CD4-positive, alpha-beta T cell treated with Interleukin-15 for 1 hour (primary cell): ENCODE results near the gene SOX15.
"Not testable (repeated sequence)": the region's sequence is repeated elsewhere in the genome, so short reads cannot be mapped to it uniquely, and the experiment has no call there.

Experiments
- DNase-seq: peaks from one replicate; pipeline ENCODE4 v3.0.0-alpha.2; 2020

Gene SOX15

DNA sequence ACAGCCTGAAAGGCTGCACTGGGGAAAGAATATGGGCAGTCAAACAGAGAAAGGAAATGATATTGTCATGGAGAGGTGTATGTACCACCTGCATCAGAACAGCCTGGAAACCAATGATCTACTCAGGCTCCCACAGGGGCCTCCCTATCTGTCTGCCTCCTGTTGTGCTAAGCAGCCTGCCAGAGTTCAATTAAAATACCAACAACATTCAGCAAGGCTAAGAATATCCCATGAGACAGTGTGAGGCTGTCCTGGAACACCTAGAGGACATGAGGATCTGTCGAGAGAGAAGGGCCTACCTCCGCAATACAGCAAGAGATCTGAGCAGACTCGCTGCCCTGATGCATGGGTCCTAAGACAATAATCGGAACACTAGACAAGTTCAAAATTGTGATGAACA lies 16.4 kb upstream of the SOX15 start:
- DNase-seq = no peak

DNA sequence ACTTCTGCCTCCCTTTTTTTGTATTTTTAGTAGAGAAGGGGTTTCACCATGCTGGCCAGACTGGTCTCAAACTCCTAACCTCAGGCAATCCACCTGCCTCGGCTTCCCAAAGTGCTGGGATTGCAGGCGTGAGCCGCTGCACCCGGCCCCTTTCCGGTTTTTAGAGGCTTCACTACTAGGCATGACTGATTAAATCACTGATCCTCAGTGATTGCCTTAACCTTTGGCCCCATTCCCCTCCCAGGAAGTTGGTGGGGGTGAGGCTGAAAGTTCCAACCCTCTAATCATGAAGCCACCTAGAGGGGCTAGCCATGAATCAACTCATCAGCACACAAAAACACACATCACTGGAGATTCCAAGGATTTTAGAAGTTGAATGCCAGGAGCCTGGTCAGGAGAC lies 7.7 kb upstream of the SOX15 start:
- DNase-seq = not testable (repeated sequence)

DNA sequence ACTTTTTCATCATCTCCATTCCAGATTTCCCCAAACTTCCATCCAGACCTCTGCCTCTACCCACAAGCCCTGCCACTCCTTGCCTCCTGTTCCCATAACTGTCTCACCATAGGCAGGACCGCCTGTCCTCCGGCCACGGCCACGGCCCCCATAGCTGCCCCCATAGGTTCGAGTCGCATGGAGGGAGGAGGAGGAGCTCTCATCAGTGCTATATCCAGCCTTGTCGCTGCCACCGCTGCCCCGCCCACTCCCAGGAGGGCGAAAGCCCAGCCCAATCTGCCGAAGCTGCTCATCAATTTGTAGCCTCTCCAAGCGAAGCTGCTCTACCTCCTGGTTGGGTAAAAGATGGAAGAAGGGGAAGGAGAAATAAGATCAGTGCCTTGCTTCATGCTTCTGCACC lies 3.4 kb upstream of the SOX15 start:
- no peak for DNase-seq

DNA sequence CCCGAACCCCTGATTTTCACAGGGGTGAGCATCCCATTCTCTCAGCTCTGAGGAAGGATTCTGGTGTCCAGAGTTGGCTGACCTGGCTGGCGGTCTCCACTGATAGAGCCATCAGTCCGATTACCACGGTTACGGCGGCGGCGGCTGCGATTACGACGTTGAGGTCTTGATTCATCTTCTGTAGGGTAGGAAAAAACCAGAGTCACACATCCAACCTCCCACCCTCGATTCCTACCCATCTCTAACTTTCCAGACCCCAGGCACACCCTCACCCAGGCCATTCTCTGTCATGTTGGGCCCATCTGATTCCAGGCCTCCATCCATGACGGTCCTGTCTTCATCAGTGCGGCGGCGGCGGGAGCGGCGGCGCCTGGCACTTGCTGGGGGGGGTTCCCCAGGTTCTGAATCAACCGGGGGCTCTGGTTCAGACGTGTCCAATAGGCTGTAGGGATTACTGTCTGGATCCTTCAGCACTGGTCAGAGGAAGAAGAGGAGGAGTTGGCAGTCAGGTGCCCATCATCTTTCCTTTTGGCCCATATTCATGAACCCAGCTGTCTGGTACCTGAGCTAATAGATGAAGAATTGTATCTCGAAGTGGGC lies 2.6 kb upstream of the SOX15 start:
- DNase-seq = no peak

DNA sequence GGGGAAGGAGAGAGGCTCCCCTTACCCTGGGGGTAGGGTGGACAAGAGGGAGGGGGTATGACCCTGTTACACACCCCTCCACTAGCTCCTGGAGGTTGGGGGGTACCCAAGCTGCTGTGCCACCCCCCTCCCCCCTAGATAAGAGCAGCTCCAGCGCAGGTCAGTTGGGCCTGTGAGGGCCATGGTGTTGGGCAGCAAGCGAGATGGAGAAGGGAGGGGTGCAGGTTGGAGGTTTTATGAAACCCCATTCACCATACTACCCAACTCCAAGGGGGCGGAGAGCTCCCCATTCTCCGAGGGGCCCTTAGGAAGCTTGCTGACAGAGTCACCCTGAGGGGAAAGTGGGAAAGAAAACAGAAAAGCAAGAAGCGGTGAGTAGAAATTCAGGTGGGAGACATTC lies 1.7 kb upstream of the SOX15 start:
- DNase-seq = no peak

DNA sequence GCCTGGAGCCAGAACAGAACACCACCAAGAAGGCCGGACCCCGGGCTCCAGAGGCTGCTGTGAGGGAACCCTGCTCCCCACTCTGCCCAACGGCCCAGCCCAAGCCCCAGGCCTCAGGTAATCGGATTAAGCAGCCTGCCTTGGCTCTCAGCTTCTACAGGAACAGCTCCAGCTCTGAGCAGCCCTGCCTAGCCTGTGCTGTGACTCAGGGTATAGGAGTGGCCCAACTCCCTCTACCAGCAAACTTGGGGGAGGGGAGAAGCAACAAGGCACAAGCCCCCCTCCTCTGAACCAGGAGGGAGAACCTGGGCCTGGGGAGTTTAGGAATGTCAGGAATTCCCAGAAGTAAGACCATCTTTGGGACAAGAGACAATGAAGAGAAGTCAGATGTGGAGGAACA lies 849 bp upstream of the SOX15 start:
- no peak for DNase-seq

DNA sequence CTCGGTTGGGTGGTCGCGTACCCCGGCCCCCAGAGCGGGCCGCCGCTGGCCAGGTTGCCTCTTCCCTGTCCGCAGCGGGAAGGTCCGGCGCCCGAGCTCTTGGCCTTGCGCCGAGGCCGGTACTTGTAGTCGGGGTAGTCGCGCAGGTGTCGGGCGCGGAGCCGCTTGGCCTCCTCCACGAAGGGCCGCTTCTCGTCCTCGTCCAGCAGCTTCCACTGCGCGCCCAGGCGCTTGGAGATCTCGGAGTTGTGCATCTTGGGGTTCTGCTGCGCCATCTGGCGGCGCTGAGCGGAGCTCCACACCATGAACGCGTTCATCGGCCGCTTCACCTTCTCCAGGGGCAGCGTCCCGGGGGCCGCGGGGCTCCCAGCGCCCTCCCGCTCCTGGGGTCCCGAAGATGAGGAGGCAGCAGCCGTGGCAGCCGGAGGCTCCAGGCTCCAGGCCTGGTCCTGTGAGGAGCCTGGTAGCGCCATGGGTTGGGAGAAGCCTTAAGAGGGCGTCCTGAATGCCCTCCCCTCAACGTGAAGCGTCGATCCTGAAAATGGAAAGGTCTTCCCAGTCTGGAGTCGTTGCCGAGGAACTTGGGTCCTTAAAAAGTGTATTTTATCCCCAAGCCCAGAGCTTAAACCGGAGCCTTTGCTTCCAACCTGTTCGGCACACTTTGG lies 558 bp downstream of the SOX15 start:
- DNase-seq = peak; percentile 77

DNA sequence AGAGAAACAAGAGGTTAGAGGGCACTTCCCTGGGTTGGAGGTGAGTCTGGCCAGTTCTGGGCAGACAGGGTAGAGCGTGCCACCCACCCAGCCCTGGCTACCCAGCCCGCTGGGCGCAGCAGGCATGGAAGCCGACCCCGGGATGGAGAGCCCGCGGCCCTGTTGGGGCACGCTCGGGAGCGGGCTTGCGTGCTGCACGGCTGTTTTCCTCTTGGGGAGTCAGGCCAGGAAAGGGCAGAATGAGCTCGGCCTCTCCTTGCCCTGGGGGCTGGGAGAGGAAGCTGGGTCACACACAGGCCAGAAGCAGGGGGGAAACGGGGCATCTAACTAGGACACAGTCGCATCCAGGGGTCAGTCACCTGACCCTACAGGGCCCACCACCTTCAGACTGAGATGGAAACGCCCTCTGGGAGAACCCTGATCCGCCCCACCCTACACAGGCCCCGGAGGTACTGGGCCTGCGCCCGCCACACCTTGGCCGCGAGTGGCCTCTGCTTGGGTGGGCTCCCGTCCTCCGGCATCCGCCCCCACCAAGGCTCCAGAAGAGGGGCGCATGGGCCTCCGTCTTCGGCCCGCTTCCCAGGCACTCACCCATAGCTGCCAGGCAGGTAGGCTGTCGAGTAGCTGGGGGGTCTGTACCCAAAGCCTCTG lies 1.2 kb downstream of the SOX15 start:
- no peak for DNase-seq

DNA sequence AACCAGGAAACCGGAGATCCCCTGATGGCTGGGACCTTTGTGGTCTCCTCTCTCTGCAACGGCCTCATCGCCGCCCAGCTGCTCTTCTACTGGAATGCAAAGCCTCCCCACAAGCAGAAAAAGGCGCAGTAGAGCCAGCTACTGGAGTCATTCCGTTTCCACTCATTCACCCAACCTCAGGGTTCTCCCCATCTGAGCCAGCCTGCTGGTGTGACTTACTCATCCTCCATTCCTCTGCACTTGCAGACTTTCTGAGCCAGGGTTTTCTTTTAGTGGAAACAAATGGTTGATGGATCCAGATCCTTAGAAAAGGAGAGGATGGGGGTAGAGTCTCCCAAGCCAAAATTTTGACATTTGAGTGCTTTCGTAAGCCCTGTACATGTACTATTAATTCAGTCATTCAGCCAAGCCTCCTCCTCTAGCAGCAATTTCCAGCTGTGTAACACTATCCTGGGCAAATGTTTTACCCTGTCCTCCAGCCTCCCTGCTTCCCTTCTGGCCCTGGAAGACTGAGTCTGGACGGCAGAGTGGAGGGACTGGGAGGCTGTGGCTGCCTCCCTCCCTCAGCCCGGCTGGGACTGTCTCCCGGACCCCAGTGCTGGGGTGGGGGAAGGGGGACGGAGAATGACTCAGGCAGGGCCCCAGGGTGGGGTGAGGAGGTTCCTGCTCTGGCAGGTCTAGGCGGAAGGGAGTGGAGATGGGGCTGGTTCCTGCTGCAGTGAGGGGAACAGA lies 2.3 kb downstream of the SOX15 start:
- peak; percentile 20 for DNase-seq

DNA sequence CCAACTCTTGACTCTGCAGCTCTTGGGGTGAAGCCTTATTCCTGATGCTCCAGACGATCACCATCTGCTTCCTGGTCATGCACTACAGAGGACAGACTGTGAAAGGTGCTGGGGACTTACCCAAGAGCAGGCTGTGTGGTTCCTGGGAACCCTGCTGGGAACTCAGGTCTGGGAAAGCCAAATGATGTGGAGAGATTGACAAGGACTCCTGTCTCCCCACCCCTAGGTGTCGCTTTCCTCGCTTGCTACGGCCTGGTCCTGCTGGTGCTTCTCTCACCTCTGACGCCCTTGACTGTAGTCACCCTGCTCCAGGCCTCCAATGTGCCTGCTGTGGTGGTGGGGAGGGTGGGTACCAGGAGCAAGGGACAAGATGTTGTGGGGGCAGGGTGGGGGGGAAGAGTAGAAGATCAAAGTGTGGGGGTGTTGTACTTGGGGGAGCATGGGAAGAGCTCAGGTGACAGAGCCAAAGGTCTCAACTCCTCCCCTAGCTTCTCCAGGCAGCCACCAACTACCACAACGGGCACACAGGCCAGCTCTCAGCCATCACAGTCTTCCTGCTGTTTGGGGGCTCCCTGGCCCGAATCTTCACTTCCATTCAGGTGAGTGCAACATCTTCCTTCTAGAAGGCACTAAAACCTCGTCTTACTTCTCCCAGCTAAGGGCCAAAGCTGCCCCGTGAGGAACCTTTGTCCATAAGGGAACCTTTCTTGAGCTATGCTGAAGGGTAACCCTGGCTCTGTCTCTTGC lies 3.0 kb downstream of the SOX15 start:
- no peak for DNase-seq

DNA sequence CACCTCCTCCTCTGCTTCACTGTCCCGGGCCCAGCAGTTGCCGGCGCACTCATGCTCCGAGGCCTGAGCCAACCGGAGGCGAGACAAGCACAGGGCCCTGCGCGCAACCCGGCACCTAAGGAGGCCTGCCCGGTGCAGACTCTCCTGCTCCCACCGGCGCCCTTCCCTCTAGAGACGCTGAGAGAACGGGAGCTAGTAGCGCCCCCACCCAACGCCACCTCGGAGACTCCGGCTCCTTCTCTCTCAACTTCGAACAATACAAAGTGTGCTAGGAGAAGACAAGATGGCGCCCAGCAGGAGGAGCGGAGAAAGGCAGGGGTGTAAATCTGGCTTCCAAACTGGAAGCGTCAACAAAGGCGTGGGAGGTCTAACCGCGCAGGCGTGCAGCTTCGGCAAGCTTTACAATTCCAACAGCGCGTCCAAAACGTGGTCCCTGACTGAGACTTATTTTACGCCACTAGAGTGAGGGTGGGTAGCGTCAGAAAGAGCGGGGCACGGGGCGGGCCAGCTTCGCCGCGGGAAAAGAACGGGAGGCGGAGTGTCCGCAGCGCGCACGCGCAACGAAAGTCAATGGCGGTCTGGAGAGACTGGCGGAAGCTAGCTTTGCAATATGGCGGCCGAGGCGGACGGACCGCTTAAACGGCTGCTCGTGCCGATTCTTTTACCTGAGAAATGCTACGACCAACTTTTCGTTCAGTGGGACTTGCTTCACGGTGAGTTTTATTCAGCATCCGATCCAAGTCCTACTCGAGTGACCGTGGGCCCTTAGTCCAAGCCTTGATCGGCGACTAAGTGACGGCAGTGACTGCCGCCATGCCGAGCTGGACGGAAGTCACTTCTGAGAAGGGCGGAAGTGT lies 6.4 kb downstream of the SOX15 start, which contains the start of gene MPDU1:
Gene MPDU1, plus strand, starts transcription at position 600 of the 857 bp plus-strand sequence. Its CDS starts 11 bp downstream, at position 611.
- DNase-seq = peak; percentile 96

DNA sequence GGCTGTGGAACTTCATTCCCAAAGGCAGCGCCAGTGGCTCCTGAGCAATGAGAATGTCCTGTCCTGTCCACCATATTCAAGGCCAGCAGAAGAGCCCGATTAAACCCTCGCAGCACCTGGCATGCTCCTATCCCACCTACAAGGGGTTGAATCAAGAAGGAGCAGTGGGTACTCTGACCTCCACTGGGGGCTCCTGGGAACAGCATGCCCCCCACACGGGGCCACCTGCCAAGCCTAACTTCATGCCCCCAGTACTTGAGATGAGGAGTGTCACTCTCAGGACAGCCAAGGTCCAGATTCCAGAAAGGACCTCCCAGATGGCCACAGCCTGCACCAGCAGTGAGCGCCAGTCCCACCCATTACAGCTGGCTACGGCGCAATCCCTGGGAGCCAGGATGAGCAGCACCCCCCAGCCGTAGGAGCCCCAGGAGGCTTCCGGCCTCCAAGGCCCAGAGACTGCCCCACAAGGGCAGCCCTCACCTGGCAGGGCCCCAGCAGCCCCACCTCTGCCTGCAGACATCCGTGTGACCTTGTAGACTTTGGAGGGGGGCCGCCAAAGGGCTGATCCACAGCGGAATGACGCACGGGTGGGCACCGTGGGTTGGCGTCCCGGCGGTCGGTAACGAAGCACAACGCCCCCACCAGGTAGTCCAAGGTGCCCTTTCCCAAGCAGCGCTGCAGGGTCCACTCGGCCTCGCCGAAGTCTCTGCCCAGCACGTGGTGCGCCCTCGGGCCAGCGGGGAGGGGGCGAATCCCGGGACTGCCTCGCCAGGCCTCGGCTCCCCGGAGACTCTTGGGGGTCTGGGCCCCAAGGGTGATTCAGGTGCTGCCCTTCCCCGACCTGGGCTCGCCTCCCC lies 7.3 kb downstream of the SOX15 start:
- DNase-seq = no peak

DNA sequence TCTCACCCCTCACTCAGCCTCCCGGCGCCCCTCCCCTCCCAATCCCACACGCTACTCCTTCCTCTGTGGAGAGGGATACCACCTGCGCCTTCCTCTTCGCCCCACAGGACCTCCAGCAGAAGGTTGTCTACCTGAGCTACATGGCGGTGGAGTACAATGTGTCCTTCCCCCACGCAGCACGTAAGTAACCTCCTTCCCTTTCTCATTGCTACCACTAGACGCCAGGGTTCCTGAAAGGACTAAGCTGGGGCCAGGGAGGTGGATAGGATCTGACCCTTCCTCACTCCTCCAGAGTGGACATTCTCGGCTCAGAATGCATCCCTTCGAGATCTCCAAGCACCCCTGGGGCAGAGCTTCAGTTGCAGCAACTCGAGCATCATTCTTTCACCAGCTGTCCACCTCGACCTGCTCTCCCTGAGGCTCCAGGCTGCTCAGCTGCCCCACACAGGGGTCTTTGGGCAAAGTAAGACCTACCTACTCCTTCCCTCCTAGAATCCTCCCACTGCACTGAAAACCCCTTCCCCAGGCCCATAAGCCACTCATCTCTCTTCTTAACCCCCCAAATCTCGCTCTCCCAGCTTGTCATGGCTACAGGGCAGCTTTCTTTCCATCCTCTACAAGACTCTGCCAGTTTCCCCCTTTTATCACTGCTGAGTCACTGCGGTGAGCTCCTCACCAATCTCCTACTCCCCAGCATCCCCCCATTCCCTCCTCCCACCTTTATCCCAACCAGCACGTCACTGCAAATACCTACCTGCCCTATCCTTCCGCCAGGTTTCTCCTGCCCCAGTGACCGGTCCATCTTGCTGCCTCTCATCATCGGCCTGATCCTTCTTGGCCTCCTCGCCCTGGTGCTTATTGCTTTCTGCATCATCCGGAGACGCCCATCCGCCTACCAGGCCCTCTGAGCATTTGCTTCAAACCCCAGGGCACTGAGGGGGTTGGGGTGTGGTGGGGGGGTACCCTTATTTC lies 9.0 kb downstream of the SOX15 start:
- no peak for DNase-seq

DNA sequence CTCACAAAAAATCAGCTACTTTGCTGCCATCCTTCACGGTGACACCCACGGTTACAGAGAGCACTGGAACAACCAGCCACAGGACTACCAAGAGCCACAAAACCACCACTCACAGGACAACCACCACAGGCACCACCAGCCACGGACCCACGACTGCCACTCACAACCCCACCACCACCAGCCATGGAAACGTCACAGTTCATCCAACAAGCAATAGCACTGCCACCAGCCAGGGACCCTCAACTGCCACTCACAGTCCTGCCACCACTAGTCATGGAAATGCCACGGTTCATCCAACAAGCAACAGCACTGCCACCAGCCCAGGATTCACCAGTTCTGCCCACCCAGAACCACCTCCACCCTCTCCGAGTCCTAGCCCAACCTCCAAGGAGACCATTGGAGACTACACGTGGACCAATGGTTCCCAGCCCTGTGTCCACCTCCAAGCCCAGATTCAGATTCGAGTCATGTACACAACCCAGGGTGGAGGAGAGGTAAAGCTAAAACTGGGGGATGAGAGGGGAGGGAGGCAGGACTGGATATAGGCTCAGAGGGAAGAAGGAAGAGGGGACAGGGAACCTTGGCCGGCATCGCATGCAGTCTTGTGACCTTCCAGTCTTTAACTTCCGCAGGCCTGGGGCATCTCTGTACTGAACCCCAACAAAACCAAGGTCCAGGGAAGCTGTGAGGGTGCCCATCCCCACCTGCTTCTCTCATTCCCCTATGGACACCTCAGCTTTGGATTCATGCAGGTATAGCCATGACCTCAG lies 9.9 kb downstream of the SOX15 start:
- DNase-seq = peak; percentile 39

DNA sequence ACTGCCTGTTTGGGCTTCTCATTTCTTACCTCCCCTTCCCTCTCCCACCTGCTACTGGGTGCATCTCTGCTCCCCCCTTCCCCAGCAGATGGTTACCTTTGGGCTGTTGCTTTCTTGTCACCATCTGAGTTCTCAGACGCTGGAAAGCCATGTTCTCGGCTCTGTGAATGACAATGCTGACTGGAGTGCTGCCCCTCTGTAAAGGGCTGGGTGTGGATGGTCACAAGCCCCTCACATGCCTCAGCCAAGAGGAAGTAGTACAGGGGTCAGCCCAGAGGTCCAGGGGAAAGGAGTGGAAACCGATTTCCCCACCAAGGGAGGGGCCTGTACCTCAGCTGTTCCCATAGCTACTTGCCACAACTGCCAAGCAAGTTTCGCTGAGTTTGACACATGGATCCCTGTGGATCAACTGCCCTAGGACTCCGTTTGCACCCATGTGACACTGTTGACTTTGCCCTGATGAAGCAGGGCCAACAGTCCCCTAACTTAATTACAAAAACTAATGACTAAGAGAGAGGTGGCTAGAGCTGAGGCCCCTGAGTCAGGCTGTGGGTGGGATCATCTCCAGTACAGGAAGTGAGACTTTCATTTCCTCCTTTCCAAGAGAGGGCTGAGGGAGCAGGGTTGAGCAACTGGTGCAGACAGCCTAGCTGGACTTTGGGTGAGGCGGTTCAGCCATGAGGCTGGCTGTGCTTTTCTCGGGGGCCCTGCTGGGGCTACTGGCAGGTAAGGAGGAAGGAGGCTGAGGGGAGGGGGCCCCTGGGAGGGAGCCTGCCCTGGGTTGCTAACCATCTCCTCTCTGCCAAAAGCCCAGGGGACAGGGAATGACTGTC lies 10.7 kb downstream of the SOX15 start, which contains the start of gene CD68:
Gene CD68, plus strand, starts transcription at position 638 of the 833 bp plus-strand sequence. Its CDS starts 40 bp downstream, at position 678.
- DNase-seq = peak; percentile 88

DNA sequence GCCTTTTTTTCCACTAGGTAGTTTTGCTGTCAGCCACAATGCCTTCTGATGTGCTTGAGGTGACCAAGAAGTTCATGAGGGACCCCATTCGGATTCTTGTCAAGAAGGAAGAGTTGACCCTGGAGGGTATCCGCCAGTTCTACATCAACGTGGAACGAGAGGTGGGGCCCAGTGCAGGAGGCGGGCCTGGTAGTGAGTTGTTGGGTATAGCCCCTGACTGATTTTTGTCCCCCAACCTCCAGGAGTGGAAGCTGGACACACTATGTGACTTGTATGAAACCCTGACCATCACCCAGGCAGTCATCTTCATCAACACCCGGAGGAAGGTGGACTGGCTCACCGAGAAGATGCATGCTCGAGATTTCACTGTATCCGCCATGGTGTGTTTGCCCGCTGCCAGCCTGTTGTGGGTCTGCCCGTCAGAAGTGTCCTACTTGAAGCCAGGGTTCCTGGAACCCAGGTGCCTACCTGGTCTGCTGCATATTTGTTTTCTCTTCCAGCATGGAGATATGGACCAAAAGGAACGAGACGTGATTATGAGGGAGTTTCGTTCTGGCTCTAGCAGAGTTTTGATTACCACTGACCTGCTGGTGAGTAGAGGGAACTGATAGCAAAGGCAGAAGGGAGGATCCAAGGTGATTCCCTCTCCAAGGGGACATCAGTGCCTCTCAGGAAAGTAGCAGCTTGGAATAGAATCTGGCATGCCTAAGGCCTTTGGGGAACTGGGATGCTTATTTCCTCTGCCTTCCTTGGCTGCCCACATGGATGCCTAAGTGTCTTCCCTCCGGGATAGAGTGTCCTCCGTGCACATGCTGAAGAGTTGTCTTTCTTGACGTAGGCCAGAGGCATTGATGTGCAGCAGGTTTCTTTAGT lies 12.3 kb downstream of the SOX15 start:
- DNase-seq = no peak
